GM20000 (cell line): Measurements from ENCODE around the gene PGA5.

Experiments
- DNase-seq: peaks from one replicate; pipeline ENCODE4 v3.0.0; 2012; ENCODE audit warnings: low spot score
- CTCF ChIP-seq: IDR thresholded peaks from 2 replicates; pipeline ENCODE4 v1.5.1; 2012; ENCODE audit warnings: mild to moderate bottlenecking, control low read depth; ENCODE audit errors: extremely low read depth, missing control alignments

The PGA5 gene

GRCh38 chr11:61279934-61280659, 39.1 kb downstream of the PGA5 start:
- DNase-seq: no peak
- TF ChIP-seq CTCF: no peak

- DNase-seq: no peak
Measured at GRCh38 chr11:61280883-61281580, 40.1 kb downstream of the PGA5 start.

GRCh38 chr11:61281581-61282250, 40.7 kb downstream of the PGA5 start:
- DNase-seq: no peak
- no peak for TF ChIP-seq CTCF

More at GRCh38 chr11:61280883-61281580, 40.1 kb downstream of the PGA5 start:
- TF ChIP-seq CTCF: no peak

- no peak for DNase-seq
- no peak for TF ChIP-seq CTCF
Measured at GRCh38 chr11:61283613-61284012, 42.6 kb downstream of the PGA5 start.

- DNase-seq: no peak
- no peak for TF ChIP-seq CTCF
Measured at GRCh38 chr11:61287338-61287977, 46.5 kb downstream of the PGA5 start.

- no peak for DNase-seq
- no peak for TF ChIP-seq CTCF
Measured at GRCh38 chr11:61290905-61291690, 50.1 kb downstream of the PGA5 start.
